ENCODE measurements around the gene RUNX3. TPM values are rescaled to one million over a fixed set of nuclear protein-coding genes. Genes with fewer than 3 reads are reported as not detected.
A peak's percentile ranks its signal among the peaks of the same experiment; 100 is the strongest.

The RUNX3 gene
- total RNA-seq, 1 experiment from 2014 or later = 0.33 TPM

- no peak for DNase-seq
- Histone ChIP-seq H3K27ac (ENCODE audit: insufficient read length, low read depth, low read length) (no peak overlapping the region), H3K79me2 (ENCODE audit: insufficient read depth, low read length) (no peaks in the 10 kb centered on the region), H3K4me2 (ENCODE audit: insufficient read depth, insufficient read length, low read length) (no peak overlapping the region), H2AFZ (ENCODE audit: low read length) (no peak overlapping the region), H3K9me3 (ENCODE audit: control insufficient read depth, low read depth, low read length) (no peaks in the 10 kb centered on the region), H2BK20ac (ENCODE audit: low read depth, low read length, poor library complexity, severe bottlenecking) (no peak overlapping the region), H3K23ac (ENCODE audit: insufficient read length, low read depth, low read length) (no peak overlapping the region), H3K23me2 (ENCODE audit: insufficient read length, low read depth, low read length, poor library complexity, severe bottlenecking) (no peaks in the 10 kb centered on the region), H2BK15ac (ENCODE audit: low read depth, low read length) (no peak overlapping the region), H2BK5ac (ENCODE audit: insufficient read length, low read length) (no peak overlapping the region), H4K8ac (replicated peaks; ENCODE audit: insufficient read length, low read depth, low read length) (no peak overlapping the region), H2AK5ac (ENCODE audit: insufficient read length, low read length) (no peak overlapping the region), H3K14ac (ENCODE audit: insufficient read depth, low read length) (no peak overlapping the region), H3K4me1 (ENCODE audit: insufficient read depth, low read length) (no peaks in the 10 kb centered on the region), H4K20me1 (ENCODE audit: control insufficient read depth, insufficient read depth, insufficient read length) (no peaks in the 10 kb centered on the region), H4K5ac (ENCODE audit: insufficient read length, low read depth, low read length) (no peak overlapping the region), H3K18ac (ENCODE audit: insufficient read length, low read depth, low read length) (no peak overlapping the region), H3K4ac (ENCODE audit: low read depth, low read length) (no peak overlapping the region), H3K79me1 (ENCODE audit: insufficient read depth, low read depth, low read length, poor library complexity, severe bottlenecking) (no peaks in the 10 kb centered on the region), H3T11ph (ENCODE audit: low read length) (no peak overlapping the region), H3K27me3 (ENCODE audit: insufficient read depth, low read length) (no peaks in the 10 kb centered on the region), H3K56ac (ENCODE audit: insufficient read length, low read depth, low read length) (no peak overlapping the region), H4K91ac (ENCODE audit: insufficient read length, low read depth, low read length) (no peak overlapping the region), H3K9ac (ENCODE audit: extremely low read depth, insufficient read length, low read length) (no peak overlapping the region), H2BK120ac (ENCODE audit: low read depth, low read length, poor library complexity, severe bottlenecking) (no peak overlapping the region), H2BK12ac (ENCODE audit: insufficient read length, low read depth, low read length) (no peak overlapping the region)
- no peaks in the 10 kb centered on the region for H3K9me3 Mint-ChIP-seq
- no CpG with 5 or more reads among the region's 8 CpGs for WGBS (ENCODE audit: extremely low coverage, insufficient read length, low lambda C conversion rate)
- H3K4me1 Mint-ChIP-seq = peaks cover 3 to 8% of the 10 kb centered on the region in 2 experiments
- H3K27ac Mint-ChIP-seq = peak overlapping the region in 1 of 3 experiments; percentile 75; a peak in 2 of 7 replicates
- no peak for TF ChIP-seq CTCF (conservative IDR thresholded peaks at IDR 0.05)
- H3K27me3 Mint-ChIP-seq (ENCODE audit: low read depth) = peaks cover 7% of the 10 kb centered on the region
- H3K4me3 Mint-ChIP-seq = no peak overlapping the region
- no peaks in the 10 kb centered on the region for H3K36me3 Mint-ChIP-seq (ENCODE audit: insufficient read depth in 1 of 3, low read depth in 3 of 3)
Measured at GRCh38 chr1:24959623-24959975, 29.5 kb upstream of the RUNX3 start.

Data from H9 (cell line).